Mucosa of rectum (tissue), 2 donors: ENCODE results near the gene ULK1.

Experiments used
- H3K27ac ChIP-seq, 2 donors: one replicate each; pipeline ENCODE4 v1.7.0; 2013; ENCODE audit warnings: inconsistent platforms in 2 of 2, low read depth in 2 of 2, low read length in 2 of 2
- H3K27me3 ChIP-seq, 2 donors: one replicate each; pipeline ENCODE4 v1.7.0; 2013; ENCODE audit warnings: low read length in 2 of 2; ENCODE audit not compliant: control insufficient read depth in 2 of 2, insufficient read depth in 2 of 2
- H3K36me3 ChIP-seq, 2 donors: one replicate each; pipeline ENCODE4 v1.7.0; 2013; ENCODE audit warnings: low read length in 2 of 2; ENCODE audit not compliant: control insufficient read depth in 2 of 2, insufficient read depth in 2 of 2
- H3K4me1 ChIP-seq, 2 donors: one replicate each; pipeline ENCODE4 v1.7.0; 2013; ENCODE audit warnings: low read length in 2 of 2, mild to moderate bottlenecking in 1 of 2; ENCODE audit not compliant: control insufficient read depth in 2 of 2, insufficient read depth in 2 of 2
- H3K4me3 ChIP-seq, 2 donors: one replicate each; pipeline ENCODE4 v1.7.0; 2013; ENCODE audit warnings: low read length in 2 of 2
- H3K9ac ChIP-seq, 2 donors: one replicate each; pipeline ENCODE4 v1.7.0; 2013; ENCODE audit warnings: low read length in 2 of 2, low read depth in 1 of 2, mild to moderate bottlenecking in 1 of 2
- H3K9me3 ChIP-seq, 2 donors: one replicate each; pipeline ENCODE4 v1.7.0; 2013; ENCODE audit warnings: low read length in 2 of 2; ENCODE audit not compliant: control insufficient read depth in 2 of 2
- donor health status: healthy.
- donor health status: Normal muscosa, but diverticular disease.

ULK1 gene

DNA sequence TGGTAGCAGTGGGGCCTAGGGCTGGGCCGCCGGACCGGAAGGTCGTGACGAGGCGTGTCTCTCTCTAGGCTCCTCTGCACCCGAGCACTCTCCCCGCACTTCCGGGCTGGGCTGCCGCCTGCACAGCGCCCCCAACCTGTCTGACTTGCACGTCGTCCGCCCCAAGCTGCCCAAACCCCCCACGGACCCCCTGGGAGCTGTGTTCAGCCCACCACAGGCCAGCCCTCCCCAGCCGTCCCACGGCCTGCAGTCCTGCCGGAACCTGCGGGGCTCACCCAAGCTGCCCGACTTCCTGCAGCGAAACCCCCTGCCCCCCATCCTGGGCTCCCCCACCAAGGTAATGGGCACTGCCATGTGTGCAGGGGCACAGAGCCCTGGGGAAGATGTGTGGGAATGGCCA is 21.4 kb downstream of the ULK1 start:
- Histone ChIP-seq H3K36me3 (peaks cover 41 to 49% of the 10 kb centered on the region in 2 donors), H3K27ac (no peak overlapping the region), H3K27me3 (no peaks in the 10 kb centered on the region), H3K4me1 (no peaks in the 10 kb centered on the region), H3K9ac (no peak overlapping the region), H3K9me3 (no peaks in the 10 kb centered on the region), H3K4me3 (no peak overlapping the region)

- Histone ChIP-seq H3K27me3 (no peaks in the 10 kb centered on the region), H3K4me3 (no peak overlapping the region), H3K9ac (no peak overlapping the region), H3K27ac (no peak overlapping the region), H3K36me3 (peaks cover 38 to 49% of the 10 kb centered on the region in 2 donors), H3K4me1 (no peaks in the 10 kb centered on the region), H3K9me3 (no peaks in the 10 kb centered on the region)
Observed at GRCh38 chr12:131916306-131917138, 22.1 kb downstream of the ULK1 start.

DNA sequence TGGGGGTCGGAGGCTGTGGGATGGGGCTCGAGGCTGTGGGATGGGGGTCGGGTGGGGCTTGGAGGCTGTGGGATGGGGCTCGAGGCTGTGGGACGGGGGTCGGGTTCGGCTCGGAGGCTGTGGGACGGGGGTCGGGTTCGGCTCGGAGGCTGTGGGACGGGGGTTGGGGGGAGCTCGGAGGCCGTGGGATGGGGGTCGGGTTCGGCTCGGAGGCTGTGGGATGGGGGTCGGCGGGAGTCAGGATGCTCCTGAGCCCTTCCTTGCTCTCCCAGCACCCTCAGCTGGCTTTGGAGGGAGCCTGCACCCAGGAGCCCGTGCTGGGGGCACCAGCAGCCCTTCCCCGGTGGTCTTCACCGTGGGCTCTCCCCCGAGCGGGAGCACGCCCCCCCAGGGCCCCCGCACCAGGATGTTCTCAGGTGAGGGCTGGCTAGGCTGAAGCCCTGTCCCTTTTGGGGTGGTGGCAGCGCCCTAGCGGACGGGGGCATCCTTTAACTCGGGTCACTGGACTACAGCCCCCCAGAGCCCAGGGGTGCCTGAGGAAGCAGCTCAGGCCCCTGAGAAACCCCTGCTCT is 22.8 kb downstream of the ULK1 start:
- Histone ChIP-seq H3K36me3 (peaks cover 31 to 44% of the 10 kb centered on the region in 2 donors), H3K4me3 (no peak overlapping the region), H3K4me1 (no peaks in the 10 kb centered on the region), H3K27ac (no peak overlapping the region), H3K27me3 (no peaks in the 10 kb centered on the region), H3K9me3 (no peaks in the 10 kb centered on the region), H3K9ac (no peak overlapping the region)

DNA sequence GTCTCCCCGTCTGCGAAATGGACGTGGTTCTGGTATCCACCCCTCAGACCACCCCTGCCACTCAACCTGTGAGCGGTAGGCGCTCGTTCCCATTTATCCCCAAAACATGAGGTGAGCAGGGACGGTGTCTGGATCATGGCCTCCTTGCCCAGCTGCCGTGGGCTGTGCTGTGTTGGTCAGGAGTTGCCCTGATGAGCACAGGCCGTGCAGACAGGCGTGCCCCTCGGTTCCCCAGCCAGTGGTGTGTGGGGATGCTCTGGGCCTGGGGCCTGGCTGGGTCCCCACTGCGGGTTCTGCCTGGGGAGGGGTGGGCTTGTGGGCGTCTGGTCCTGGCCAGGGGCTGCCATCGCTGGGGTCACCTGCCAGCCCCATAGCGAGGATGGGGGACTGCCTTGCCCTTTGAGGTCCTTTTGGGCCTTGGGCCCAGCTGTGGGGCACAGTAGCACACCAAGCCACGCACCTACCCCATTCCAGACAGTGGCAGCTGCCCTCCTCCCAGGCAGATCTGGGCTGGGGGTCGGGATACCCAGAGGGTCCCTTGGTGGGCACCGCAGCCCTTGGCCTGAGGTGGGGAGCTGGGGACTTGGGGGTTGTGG is 23.4 kb downstream of the ULK1 start:
- no peaks in the 10 kb centered on the region for H3K27me3 ChIP-seq
- H3K4me3 ChIP-seq, result no peak overlapping the region
- no peaks in the 10 kb centered on the region for H3K4me1 ChIP-seq
- peaks cover 29 to 40% of the 10 kb centered on the region in 2 donors for H3K36me3 ChIP-seq
- no peaks in the 10 kb centered on the region for H3K9me3 ChIP-seq
- no peak overlapping the region for H3K9ac ChIP-seq
- H3K27ac ChIP-seq, result no peak overlapping the region

DNA sequence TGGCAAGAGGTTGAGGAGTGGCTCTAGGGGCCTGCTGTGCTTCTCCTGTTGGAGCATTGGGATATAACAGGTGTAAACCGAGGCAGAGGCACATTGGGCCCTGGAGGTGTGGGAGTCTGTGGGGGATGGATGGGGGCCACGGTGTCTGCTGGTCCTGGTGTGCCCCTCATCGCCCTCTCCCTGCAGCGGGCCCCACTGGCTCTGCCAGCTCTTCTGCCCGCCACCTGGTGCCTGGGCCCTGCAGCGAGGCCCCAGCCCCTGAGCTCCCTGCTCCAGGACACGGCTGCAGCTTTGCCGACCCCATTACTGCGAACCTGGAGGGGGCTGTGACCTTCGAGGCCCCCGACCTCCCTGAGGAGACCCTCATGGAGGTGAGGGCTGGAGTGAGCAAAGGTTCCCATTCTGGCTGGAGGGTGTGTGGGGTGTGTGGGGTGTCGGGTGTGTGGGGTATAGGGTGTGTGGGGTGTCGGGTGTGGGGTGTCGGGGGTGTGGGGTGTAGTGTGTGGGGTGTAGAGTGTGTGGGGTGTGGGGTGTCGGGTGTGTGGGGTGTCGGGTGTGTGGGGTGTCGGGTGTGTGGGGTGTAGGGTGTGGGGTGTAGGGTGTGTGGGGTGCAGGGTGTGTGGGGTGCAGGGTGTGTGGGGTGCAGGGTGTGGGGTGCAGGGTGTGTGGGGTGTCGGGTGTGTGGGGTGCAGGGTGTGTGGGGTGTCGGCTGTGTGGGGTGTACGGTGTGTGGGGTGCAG is 24.1 kb downstream of the ULK1 start:
- H3K4me1 ChIP-seq, result no peaks in the 10 kb centered on the region
- H3K36me3 ChIP-seq, result peaks cover 28 to 40% of the 10 kb centered on the region in 2 donors
- no peaks in the 10 kb centered on the region for H3K27me3 ChIP-seq
- H3K4me3 ChIP-seq, result no peak overlapping the region
- no peak overlapping the region for H3K27ac ChIP-seq
- no peak overlapping the region for H3K9ac ChIP-seq
- no peaks in the 10 kb centered on the region for H3K9me3 ChIP-seq

GRCh38 chr12:131919051-131919347 is 24.6 kb downstream of the ULK1 start:
- Histone ChIP-seq H3K27me3 (no peaks in the 10 kb centered on the region), H3K36me3 (peaks cover 26 to 39% of the 10 kb centered on the region in 2 donors), H3K9me3 (no peaks in the 10 kb centered on the region), H3K9ac (no peak overlapping the region), H3K4me3 (no peak overlapping the region), H3K4me1 (no peaks in the 10 kb centered on the region), H3K27ac (no peak overlapping the region)

GRCh38 chr12:131919366-131920156 is 25.1 kb downstream of the ULK1 start:
- Histone ChIP-seq H3K9ac (no peak overlapping the region), H3K4me1 (no peaks in the 10 kb centered on the region), H3K27ac (no peak overlapping the region), H3K36me3 (peaks cover 21 to 38% of the 10 kb centered on the region in 2 donors), H3K4me3 (no peak overlapping the region), H3K27me3 (no peaks in the 10 kb centered on the region), H3K9me3 (no peaks in the 10 kb centered on the region)

- Histone ChIP-seq H3K4me3 (no peak overlapping the region), H3K27me3 (no peaks in the 10 kb centered on the region), H3K36me3 (peaks cover 16 to 32% of the 10 kb centered on the region in 2 donors), H3K27ac (no peak overlapping the region), H3K9me3 (no peaks in the 10 kb centered on the region), H3K9ac (no peak overlapping the region), H3K4me1 (no peaks in the 10 kb centered on the region)
Observed at GRCh38 chr12:131920157-131920508, 25.7 kb downstream of the ULK1 start.

DNA sequence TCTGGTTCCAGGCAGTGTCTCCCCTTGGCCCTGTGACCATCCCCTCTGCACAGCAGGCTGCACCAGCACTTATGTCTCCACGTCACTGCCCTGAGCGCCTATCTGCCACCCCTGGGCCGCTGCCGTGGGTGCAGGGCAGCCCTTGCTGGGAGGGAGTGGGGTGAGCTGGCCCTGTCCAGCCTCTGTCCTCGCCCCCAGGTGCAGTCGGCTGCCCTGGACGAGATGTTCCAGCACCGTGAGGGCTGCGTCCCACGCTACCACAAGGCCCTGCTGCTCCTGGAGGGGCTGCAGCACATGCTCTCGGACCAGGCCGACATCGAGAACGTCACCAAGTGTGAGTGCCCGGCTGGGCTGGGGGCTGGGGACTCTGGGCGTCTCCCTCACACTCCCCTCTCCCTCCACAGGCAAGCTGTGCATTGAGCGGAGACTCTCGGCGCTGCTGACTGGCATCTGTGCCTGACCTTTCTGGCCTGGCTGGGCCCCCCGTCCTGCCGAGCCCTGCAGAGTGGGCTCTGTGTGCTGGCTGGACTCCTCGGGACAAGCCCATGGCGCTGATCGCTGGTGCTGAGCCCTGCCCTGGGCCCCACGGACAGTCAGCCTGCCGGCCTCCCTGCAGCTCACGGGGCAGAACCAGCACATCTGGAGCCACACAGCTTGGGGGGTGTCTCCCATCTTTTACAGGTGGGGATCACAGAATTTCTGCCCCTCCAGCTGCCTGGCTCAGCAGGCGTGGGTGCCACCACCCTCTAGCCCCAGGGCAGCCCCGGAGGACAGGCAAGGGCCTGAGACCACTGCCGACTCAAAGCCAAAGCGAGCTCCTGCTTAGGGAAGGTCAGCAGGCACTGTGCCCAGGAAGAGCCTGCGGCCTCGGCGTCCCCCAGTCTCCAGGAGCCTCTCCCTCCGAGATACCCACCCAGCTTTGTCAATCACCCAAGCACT is 26.7 kb downstream of the ULK1 start:
- Histone ChIP-seq H3K36me3 (peaks cover 10 to 22% of the 10 kb centered on the region in 2 donors), H3K4me1 (no peaks in the 10 kb centered on the region), H3K9ac (no peak overlapping the region), H3K9me3 (no peaks in the 10 kb centered on the region), H3K27ac (no peak overlapping the region), H3K4me3 (no peak overlapping the region), H3K27me3 (no peaks in the 10 kb centered on the region)
